Measurements from ENCODE around the gene NOLC1. TPM values are rescaled to one million over a fixed set of nuclear protein-coding genes. Genes with fewer than 3 reads are reported as not detected.

Gene NOLC1
- total RNA-seq, 1 experiment from 2014 or later = 168 TPM

DNA sequence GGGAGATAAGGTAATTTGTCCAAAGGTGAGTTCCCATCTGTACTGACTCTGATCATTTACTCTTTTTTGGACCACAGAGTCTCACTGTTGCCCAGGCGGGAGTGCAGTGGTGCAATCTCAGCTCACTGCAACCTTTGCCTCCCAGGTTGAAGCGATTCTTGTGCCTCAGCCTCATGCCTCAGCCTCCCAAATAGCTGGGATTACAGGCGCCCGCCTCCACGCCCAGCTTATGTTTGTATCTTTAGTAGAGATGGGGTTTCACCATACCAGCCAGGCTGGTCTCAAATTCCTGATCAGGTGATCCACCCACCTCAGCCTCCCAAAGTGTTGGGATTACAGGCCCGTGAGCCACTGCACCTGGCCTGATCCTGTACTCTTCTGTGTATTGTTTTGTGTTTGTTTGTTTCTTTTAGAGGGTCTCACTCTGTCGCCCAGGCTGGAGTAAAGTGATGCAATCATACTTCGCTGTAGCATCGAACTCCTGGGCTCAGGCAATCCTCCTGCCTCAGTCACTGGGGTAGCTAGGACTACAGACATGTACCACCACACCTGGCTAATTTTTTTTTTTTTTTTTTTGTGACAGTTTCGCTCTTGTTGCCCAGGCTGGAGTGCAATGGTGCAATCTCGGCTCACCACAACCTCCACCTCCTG, 2.4 kb downstream of the NOLC1 start:
- no peaks in the 10 kb centered on the region for H3K9me3 Mint-ChIP-seq (ENCODE audit: unreplicated experiment)
- no peaks in the 10 kb centered on the region for H3K27me3 Mint-ChIP-seq (ENCODE audit: insufficient read depth, unreplicated experiment)
- ChIA-PET POLR2A (interaction anchor here (0.6 to 2.2 kb wide), 4 partner anchors 11 to 336 kb away, joined by 3 to 8 read pairs (median 4); partner anchors contain the start of genes GBF1 and OGA), CTCF (interaction anchor here (1.3 kb wide), 1 partner anchor 14 kb away, joined by 4 read pairs; no protein-coding TSS in a partner anchor)
- peaks cover 14% of the 10 kb centered on the region for H3K4me1 Mint-ChIP-seq (ENCODE audit: insufficient read depth, unreplicated experiment)
- no peak for DNase-seq (ENCODE audit: unreplicated experiment)
- TF ChIP-seq, protein P1, sequence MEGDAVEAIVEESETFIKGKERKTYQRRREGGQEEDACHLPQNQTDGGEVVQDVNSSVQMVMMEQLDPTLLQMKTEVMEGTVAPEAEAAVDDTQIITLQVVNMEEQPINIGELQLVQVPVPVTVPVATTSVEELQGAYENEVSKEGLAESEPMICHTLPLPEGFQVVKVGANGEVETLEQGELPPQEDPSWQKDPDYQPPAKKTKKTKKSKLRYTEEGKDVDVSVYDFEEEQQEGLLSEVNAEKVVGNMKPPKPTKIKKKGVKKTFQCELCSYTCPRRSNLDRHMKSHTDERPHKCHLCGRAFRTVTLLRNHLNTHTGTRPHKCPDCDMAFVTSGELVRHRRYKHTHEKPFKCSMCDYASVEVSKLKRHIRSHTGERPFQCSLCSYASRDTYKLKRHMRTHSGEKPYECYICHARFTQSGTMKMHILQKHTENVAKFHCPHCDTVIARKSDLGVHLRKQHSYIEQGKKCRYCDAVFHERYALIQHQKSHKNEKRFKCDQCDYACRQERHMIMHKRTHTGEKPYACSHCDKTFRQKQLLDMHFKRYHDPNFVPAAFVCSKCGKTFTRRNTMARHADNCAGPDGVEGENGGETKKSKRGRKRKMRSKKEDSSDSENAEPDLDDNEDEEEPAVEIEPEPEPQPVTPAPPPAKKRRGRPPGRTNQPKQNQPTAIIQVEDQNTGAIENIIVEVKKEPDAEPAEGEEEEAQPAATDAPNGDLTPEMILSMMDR (IDR thresholded peaks at IDR 0.05; ENCODE audit: unreplicated experiment) = no peak
- no peak overlapping the region for H3K27ac Mint-ChIP-seq (ENCODE audit: low read depth, unreplicated experiment)
- no TSS peak for BruUV-seq (replicated peaks)
- intact Hi-C loops (cut with micrococcal nuclease) = no loop called here
- peak overlapping the region; percentile 75 for H3K4me3 Mint-ChIP-seq (ENCODE audit: unreplicated experiment)
- H3K36me3 Mint-ChIP-seq (ENCODE audit: insufficient read depth, unreplicated experiment) = peaks cover 66% of the 10 kb centered on the region

DNA sequence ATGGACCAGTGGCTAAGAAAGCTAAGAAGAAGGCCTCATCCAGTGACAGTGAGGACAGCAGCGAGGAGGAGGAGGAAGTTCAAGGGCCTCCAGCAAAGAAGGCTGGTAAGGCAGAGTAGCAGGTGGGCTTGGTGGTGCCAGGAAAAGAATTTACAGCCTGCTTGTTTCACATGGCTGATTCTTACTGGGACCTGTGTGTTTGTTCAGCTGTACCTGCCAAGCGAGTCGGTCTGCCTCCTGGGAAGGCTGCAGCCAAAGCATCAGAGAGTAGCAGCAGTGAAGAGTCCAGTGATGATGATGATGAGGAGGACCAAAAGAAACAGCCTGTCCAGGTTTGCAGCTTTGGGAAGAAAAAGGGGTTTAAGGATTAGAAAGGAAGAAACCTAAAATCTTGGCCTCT, 5.0 kb downstream of the NOLC1 start:
- no peak overlapping the region for H3K4me3 Mint-ChIP-seq (ENCODE audit: unreplicated experiment)
- TF ChIP-seq, protein P1 (IDR thresholded peaks at IDR 0.05; ENCODE audit: unreplicated experiment) = no peak
- intact Hi-C loops (cut with micrococcal nuclease) = no loop called here
- BruUV-seq (replicated peaks) = no TSS peak
- no peak for DNase-seq (ENCODE audit: unreplicated experiment)
- peak overlapping the region; percentile 20 for H3K27ac Mint-ChIP-seq (ENCODE audit: low read depth, unreplicated experiment)
- no peaks in the 10 kb centered on the region for H3K9me3 Mint-ChIP-seq (ENCODE audit: unreplicated experiment)
- CTCF ChIA-PET = interaction anchor here (0.7 to 5.3 kb wide), 5 partner anchors 12 to 562 kb away, joined by 3 to 31 read pairs (median 4); no protein-coding TSS in a partner anchor
- POLR2A ChIA-PET = interaction anchor here (0.6 to 1.8 kb wide), 5 partner anchors 12 to 344 kb away, joined by 3 to 5 read pairs (median 4); no protein-coding TSS in a partner anchor
- H3K36me3 Mint-ChIP-seq (ENCODE audit: insufficient read depth, unreplicated experiment) = peaks cover 82% of the 10 kb centered on the region
- no peaks in the 10 kb centered on the region for H3K27me3 Mint-ChIP-seq (ENCODE audit: insufficient read depth, unreplicated experiment)
- peaks cover 6% of the 10 kb centered on the region for H3K4me1 Mint-ChIP-seq (ENCODE audit: insufficient read depth, unreplicated experiment)

DNA sequence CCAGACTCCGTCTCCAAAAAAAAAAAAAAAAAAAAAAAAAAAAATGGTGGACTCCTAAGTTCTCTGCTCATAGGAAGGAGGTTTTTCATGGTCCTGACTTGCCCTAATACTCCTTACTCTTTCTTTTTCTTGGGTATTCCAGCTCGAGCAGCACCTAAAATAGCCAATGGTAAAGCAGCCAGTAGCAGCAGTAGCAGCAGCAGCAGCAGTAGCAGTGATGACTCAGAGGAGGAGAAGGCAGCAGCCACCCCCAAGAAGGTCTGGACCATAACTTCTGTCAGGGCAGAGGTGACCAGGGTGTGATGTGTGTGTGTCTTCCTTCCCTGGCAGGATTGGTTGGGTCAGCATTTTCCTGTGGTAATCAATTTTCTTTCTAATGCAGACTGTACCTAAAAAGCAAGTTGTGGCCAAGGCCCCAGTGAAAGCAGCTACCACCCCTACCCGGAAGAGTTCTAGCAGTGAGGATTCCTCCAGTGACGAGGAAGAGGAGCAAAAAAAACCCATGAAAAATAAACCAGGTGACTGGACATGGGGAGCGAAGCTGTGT, 6.9 kb downstream of the NOLC1 start:
- DNase-seq (ENCODE audit: unreplicated experiment) = no peak
- no TSS peak for BruUV-seq (replicated peaks)
- TF ChIP-seq, protein P1 (IDR thresholded peaks at IDR 0.05; ENCODE audit: unreplicated experiment) = no peak
- intact Hi-C loops (cut with micrococcal nuclease) = no loop called here
- H3K27me3 Mint-ChIP-seq (ENCODE audit: insufficient read depth, unreplicated experiment) = no peaks in the 10 kb centered on the region
- H3K4me3 Mint-ChIP-seq (ENCODE audit: unreplicated experiment) = no peak overlapping the region
- no peak overlapping the region for H3K27ac Mint-ChIP-seq (ENCODE audit: low read depth, unreplicated experiment)
- H3K4me1 Mint-ChIP-seq (ENCODE audit: insufficient read depth, unreplicated experiment) = no peaks in the 10 kb centered on the region
- ChIA-PET CTCF (interaction anchor here (0.6 to 5.3 kb wide), 8 partner anchors 10 to 1255 kb away, joined by 3 to 31 read pairs (median 4); no protein-coding TSS in a partner anchor), POLR2A (no interaction called here)
- peaks cover 95% of the 10 kb centered on the region for H3K36me3 Mint-ChIP-seq (ENCODE audit: insufficient read depth, unreplicated experiment)
- H3K9me3 Mint-ChIP-seq (ENCODE audit: unreplicated experiment) = no peaks in the 10 kb centered on the region

DNA sequence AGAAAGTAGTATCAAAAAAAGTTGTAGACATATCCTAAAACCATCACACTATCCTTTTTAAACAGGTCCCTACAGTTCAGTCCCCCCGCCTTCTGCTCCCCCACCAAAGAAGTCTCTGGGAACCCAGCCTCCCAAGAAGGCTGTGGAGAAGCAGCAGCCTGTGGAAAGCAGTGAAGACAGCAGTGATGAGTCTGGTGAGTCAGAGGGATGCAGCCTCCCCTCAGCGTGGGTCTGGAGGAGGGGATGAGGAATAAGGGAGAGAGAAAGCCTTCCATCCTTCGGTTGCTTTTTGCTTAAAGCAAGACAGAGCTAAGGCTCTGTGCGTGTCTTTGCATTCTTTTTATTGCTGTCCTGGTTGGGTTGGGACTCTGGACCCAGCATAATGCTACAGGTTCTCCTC, 7.6 kb downstream of the NOLC1 start:
- DNase-seq (ENCODE audit: unreplicated experiment) = no peak
- no peaks in the 10 kb centered on the region for H3K27me3 Mint-ChIP-seq (ENCODE audit: insufficient read depth, unreplicated experiment)
- no peaks in the 10 kb centered on the region for H3K4me1 Mint-ChIP-seq (ENCODE audit: insufficient read depth, unreplicated experiment)
- TF ChIP-seq, protein P1 (IDR thresholded peaks at IDR 0.05; ENCODE audit: unreplicated experiment) = no peak
- BruUV-seq (replicated peaks) = no TSS peak
- ChIA-PET CTCF (interaction anchor here (0.6 to 5.3 kb wide), 7 partner anchors 9 to 945 kb away, joined by 3 to 31 read pairs (median 6); no protein-coding TSS in a partner anchor), POLR2A (no interaction called here)
- intact Hi-C loops (cut with micrococcal nuclease) = no loop called here
- H3K4me3 Mint-ChIP-seq (ENCODE audit: unreplicated experiment) = no peak overlapping the region
- H3K27ac Mint-ChIP-seq (ENCODE audit: low read depth, unreplicated experiment) = no peak overlapping the region
- no peaks in the 10 kb centered on the region for H3K9me3 Mint-ChIP-seq (ENCODE audit: unreplicated experiment)
- H3K36me3 Mint-ChIP-seq (ENCODE audit: insufficient read depth, unreplicated experiment) = peaks cover 88% of the 10 kb centered on the region

All from MCF 10A (cell line).